T-helper 9 cell (primary cell): Measurements from ENCODE around the gene SPSB4.

Experiments used
- DNase-seq: peaks from one replicate; pipeline ENCODE4 v3.0.0-alpha.2; 2020

Gene SPSB4

GRCh38 chr3:141122455-141123030 lies 71.4 kb downstream of the SPSB4 start:
- DNase-seq = no peak

GRCh38 chr3:141123677-141124410 lies 72.7 kb downstream of the SPSB4 start:
- no peak for DNase-seq

GRCh38 chr3:141124715-141125114 lies 73.6 kb downstream of the SPSB4 start:
- no peak for DNase-seq

GRCh38 chr3:141125351-141125750 lies 74.2 kb downstream of the SPSB4 start:
- no peak for DNase-seq

GRCh38 chr3:141126661-141127343 lies 75.7 kb downstream of the SPSB4 start:
- no peak for DNase-seq

GRCh38 chr3:141127344-141128125 lies 76.4 kb downstream of the SPSB4 start:
- DNase-seq = no peak

GRCh38 chr3:141128126-141128777 lies 77.1 kb downstream of the SPSB4 start:
- no peak for DNase-seq

GRCh38 chr3:141129049-141129448 lies 77.9 kb downstream of the SPSB4 start:
- DNase-seq = no peak

GRCh38 chr3:141129541-141130011 lies 78.4 kb downstream of the SPSB4 start:
- DNase-seq = no peak

- DNase-seq = no peak
Measured at GRCh38 chr3:141143517-141143916, 92.4 kb downstream of the SPSB4 start.

GRCh38 chr3:141146979-141147470 lies 95.9 kb downstream of the SPSB4 start:
- DNase-seq = no peak

GRCh38 chr3:141147657-141148056 lies 96.5 kb downstream of the SPSB4 start:
- no peak for DNase-seq

GRCh38 chr3:141148169-141148568 lies 97.0 kb downstream of the SPSB4 start:
- no peak for DNase-seq

GRCh38 chr3:141148770-141149169 lies 97.6 kb downstream of the SPSB4 start:
- DNase-seq = no peak

- no peak for DNase-seq
Measured at GRCh38 chr3:141150081-141150830, 99.1 kb downstream of the SPSB4 start.

GRCh38 chr3:141150931-141151330 lies 99.8 kb downstream of the SPSB4 start:
- no peak for DNase-seq

GRCh38 chr3:141151439-141151838 lies 100.3 kb downstream of the SPSB4 start:
- DNase-seq = no peak

- DNase-seq = no peak
Measured at GRCh38 chr3:141152130-141152529, 101.0 kb downstream of the SPSB4 start.

- DNase-seq = no peak
Measured at GRCh38 chr3:141152801-141153678, 101.9 kb downstream of the SPSB4 start.

GRCh38 chr3:141153679-141153966 lies 102.5 kb downstream of the SPSB4 start:
- no peak for DNase-seq

GRCh38 chr3:141164852-141165251 lies 113.7 kb downstream of the SPSB4 start:
- DNase-seq = no peak
